ENCODE results near the gene RFTN2.
"Not testable (repeated sequence)": the region's sequence is repeated elsewhere in the genome, so short reads cannot be mapped to it uniquely, and the experiment has no call there.

Gene RFTN2

DNA sequence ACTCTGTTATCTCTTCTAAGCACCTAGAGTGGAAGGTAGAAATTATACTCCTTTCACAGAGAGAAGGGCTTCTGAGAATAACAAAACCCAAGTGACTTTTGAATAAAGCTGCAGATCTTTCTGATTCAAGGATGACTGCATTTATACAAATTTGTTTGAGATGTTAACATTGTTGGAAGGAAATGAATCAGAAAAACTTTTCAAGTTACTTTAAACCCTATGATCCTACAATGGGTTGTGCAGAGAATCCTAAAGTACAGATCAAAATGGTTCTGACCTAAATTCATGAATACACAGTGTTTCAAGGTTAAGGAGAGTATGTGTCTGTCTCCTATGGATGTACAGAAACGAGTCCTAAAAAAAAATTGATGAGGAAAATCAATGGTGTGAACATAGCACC, 1.8 kb downstream of the RFTN2 start:
- Histone ChIP-seq H3K4me3 (ENCODE audit: low read depth, low read length) (no peak overlapping the region), H3K4me1 (ENCODE audit: control insufficient read depth, insufficient read depth, low read length) (peaks cover 13% of the 10 kb centered on the region), H3K36me3 (ENCODE audit: control insufficient read depth, insufficient read depth, low read length) (no peaks in the 10 kb centered on the region), H3K9ac (ENCODE audit: low read depth, low read length) (no peak overlapping the region), H3K27me3 (ENCODE audit: control insufficient read depth, insufficient read depth, low read length) (no peaks in the 10 kb centered on the region), H3K9me3 (ENCODE audit: control insufficient read depth, insufficient read depth, low read length) (no peaks in the 10 kb centered on the region)

DNA sequence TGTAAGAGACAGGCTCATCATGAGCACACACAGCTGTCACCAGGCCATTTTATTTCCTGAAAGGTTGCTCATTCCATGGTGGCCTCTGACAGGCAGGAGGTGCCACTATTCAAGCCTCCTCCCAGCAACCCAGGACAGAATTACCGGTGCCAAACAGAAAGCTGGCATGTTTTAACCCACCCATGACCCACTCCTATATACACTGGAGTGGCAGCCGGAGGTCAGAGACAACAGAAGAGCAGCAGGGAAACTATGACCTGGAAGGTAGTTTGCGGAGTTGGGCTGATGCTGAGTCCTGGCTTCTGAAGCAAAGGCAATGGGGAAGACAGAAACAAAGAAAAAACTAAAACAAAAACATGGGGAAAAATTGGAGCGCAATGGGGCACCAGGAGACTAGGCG, 2.3 kb downstream of the RFTN2 start:
- no peaks in the 10 kb centered on the region for H3K36me3 ChIP-seq (ENCODE audit: control insufficient read depth, insufficient read depth, low read length)
- H3K4me1 ChIP-seq (ENCODE audit: control insufficient read depth, insufficient read depth, low read length) = peaks cover 13% of the 10 kb centered on the region
- H3K9ac ChIP-seq (ENCODE audit: low read depth, low read length) = no peak overlapping the region
- no peaks in the 10 kb centered on the region for H3K9me3 ChIP-seq (ENCODE audit: control insufficient read depth, insufficient read depth, low read length)
- H3K27me3 ChIP-seq (ENCODE audit: control insufficient read depth, insufficient read depth, low read length) = no peaks in the 10 kb centered on the region
- H3K4me3 ChIP-seq (ENCODE audit: low read depth, low read length) = no peak overlapping the region

DNA sequence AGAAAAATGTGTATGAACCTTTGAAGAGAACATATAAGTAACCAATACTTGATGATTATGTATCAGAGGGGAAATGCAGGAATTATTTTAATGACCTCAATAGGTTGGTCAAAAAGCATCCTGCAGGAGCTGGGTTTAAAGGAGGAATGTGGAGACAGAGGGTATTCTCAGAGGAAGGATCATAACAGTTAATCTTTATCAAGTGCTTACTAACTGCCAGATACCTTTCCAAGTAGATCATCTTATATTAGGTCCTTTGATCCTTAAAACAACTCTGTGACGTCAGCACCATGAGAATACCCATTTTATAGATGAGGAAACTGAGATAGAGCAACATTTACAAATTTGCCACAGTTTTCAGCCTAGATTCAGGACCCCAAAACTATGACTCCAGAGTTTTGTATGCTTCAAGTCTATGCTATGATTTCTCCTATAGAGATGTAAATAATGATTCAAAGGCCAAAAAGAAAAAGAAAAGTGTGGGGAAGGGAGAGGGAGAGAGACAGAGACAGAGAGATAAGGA, 3.0 kb downstream of the RFTN2 start:
- no peak overlapping the region for H3K9ac ChIP-seq (ENCODE audit: low read depth, low read length)
- H3K4me1 ChIP-seq (ENCODE audit: control insufficient read depth, insufficient read depth, low read length) = peaks cover 13% of the 10 kb centered on the region
- no peaks in the 10 kb centered on the region for H3K9me3 ChIP-seq (ENCODE audit: control insufficient read depth, insufficient read depth, low read length)
- no peaks in the 10 kb centered on the region for H3K36me3 ChIP-seq (ENCODE audit: control insufficient read depth, insufficient read depth, low read length)
- H3K4me3 ChIP-seq (ENCODE audit: low read depth, low read length) = no peak overlapping the region
- H3K27me3 ChIP-seq (ENCODE audit: control insufficient read depth, insufficient read depth, low read length) = no peaks in the 10 kb centered on the region

DNA sequence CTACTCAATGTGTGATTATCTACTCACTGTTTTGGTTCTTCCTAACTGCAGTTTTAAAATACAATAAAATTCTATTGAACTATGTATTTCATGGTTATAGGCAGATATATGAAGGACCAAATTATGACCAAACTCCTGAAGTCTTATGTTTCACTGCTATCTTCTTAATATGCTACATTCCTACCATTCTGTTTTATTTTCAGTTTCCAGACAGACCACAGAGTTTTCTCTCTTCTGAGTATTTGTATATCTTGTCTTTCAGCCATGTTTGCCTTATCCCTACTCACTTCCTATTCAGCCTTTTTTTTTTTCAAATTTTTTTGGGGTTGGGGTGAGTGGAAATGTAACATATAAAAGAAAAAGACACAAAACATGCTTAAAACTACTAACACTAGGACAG, 6.3 kb downstream of the RFTN2 start:
- peaks cover 8% of the 10 kb centered on the region for H3K4me1 ChIP-seq (ENCODE audit: control insufficient read depth, insufficient read depth, low read length)
- H3K27me3 ChIP-seq (ENCODE audit: control insufficient read depth, insufficient read depth, low read length) = no peaks in the 10 kb centered on the region
- H3K4me3 ChIP-seq (ENCODE audit: low read depth, low read length) = no peak overlapping the region
- H3K9ac ChIP-seq (ENCODE audit: low read depth, low read length) = no peak overlapping the region
- H3K36me3 ChIP-seq (ENCODE audit: control insufficient read depth, insufficient read depth, low read length) = no peaks in the 10 kb centered on the region
- no peaks in the 10 kb centered on the region for H3K9me3 ChIP-seq (ENCODE audit: control insufficient read depth, insufficient read depth, low read length)

DNA sequence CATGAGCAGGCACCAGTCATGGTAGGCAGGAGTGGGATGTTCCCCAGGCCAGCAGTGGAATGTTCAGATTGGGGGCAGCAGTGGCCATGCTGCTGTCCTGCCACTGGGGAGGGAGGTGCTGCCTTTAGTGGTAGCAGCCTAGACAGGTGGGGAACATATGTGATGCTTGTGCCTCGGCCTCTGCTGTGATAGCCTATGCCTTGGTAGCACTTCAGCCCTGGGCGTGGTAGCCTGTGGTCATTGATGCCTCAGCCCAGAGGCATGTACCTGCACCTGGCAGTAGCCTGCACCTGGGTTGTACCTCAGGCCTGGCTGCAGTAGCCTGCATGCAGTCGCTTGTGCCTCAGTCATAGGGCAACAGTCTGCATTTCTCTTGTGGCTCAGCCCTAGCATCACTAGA, 7.1 kb downstream of the RFTN2 start:
- H3K9me3 ChIP-seq (ENCODE audit: control insufficient read depth, insufficient read depth, low read length) = no peaks in the 10 kb centered on the region
- H3K4me3 ChIP-seq (ENCODE audit: low read depth, low read length) = no peak overlapping the region
- no peaks in the 10 kb centered on the region for H3K27me3 ChIP-seq (ENCODE audit: control insufficient read depth, insufficient read depth, low read length)
- no peak overlapping the region for H3K9ac ChIP-seq (ENCODE audit: low read depth, low read length)
- H3K36me3 ChIP-seq (ENCODE audit: control insufficient read depth, insufficient read depth, low read length) = no peaks in the 10 kb centered on the region
- peaks cover 4% of the 10 kb centered on the region for H3K4me1 ChIP-seq (ENCODE audit: control insufficient read depth, insufficient read depth, low read length)

DNA sequence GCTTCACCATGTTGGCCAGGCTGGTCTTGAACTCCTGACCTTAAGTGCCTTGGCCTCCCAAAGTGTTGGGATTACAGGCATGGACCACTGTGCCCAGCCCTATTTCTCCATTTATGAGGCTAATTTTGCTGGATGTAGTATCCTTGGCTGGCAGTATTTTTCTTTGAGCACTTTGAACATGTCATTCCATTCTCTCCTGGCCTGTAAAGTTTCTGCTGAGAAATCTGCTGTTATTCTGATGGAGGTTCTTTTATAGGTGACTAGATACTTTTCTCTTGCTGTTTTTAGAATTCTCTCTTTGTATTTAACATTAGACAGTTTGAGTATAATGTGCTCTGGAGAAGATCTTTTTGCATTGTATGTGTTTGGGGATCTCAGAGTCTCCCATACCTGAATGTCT, 9.1 kb downstream of the RFTN2 start:
- Histone ChIP-seq H3K27me3 (ENCODE audit: control insufficient read depth, insufficient read depth, low read length) (no peaks in the 10 kb centered on the region), H3K9me3 (ENCODE audit: control insufficient read depth, insufficient read depth, low read length) (no peaks in the 10 kb centered on the region), H3K9ac (ENCODE audit: low read depth, low read length) (no peak overlapping the region), H3K4me3 (ENCODE audit: low read depth, low read length) (no peak overlapping the region), H3K36me3 (ENCODE audit: control insufficient read depth, insufficient read depth, low read length) (no peaks in the 10 kb centered on the region), H3K4me1 (ENCODE audit: control insufficient read depth, insufficient read depth, low read length) (no peaks in the 10 kb centered on the region)

DNA sequence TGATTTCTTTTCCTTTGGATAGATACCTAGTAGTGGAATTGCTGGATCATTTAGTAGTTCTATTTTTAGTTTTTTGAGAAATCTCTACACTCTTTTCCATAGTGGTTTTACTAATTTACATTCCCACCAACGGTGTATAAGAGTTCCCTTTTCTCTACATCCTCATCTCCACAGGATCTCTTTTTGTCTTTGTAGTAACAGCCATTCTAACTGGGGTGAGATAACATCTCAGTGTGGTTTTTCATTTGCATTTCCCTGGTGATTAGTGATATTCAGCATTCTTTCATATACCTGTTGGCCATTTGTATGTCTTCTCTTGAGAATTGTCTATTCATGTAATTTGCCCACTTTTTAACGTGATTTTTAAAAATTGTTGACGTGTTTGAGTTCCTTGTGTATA, 13.8 kb downstream of the RFTN2 start:
- no peaks in the 10 kb centered on the region for H3K36me3 ChIP-seq (ENCODE audit: control insufficient read depth, insufficient read depth, low read length)
- H3K4me1 ChIP-seq (ENCODE audit: control insufficient read depth, insufficient read depth, low read length) = peaks cover 5% of the 10 kb centered on the region
- H3K9me3 ChIP-seq (ENCODE audit: control insufficient read depth, insufficient read depth, low read length) = no peaks in the 10 kb centered on the region
- no peak overlapping the region for H3K4me3 ChIP-seq (ENCODE audit: low read depth, low read length)
- H3K27me3 ChIP-seq (ENCODE audit: control insufficient read depth, insufficient read depth, low read length) = no peaks in the 10 kb centered on the region
- H3K9ac ChIP-seq (ENCODE audit: low read depth, low read length) = no peak overlapping the region

DNA sequence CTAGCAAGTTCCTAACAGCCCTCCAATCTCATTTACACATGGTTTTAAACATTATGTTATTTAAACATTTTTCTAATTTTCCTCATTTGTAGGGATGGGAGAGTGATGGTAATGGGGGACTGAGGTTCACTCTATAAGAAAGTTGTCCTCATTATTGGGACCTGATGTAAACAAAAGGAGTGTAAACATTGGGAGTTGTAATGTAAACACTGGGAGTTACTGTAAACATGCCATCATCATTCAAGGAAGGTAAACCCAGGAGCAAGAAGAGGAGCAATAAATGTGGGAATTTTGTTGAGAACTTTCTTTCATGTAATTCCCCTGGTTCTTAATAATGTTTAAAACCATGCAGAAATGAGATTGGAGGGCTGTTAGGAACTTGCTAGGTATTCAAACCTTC, 17.8 kb downstream of the RFTN2 start:
- Histone ChIP-seq H3K27me3 (ENCODE audit: control insufficient read depth, insufficient read depth, low read length) (no peaks in the 10 kb centered on the region), H3K4me3 (ENCODE audit: low read depth, low read length) (no peak overlapping the region), H3K4me1 (ENCODE audit: control insufficient read depth, insufficient read depth, low read length) (peaks cover 5% of the 10 kb centered on the region), H3K9ac (ENCODE audit: low read depth, low read length) (no peak overlapping the region), H3K9me3 (ENCODE audit: control insufficient read depth, insufficient read depth, low read length) (no peaks in the 10 kb centered on the region), H3K36me3 (ENCODE audit: control insufficient read depth, insufficient read depth, low read length) (no peaks in the 10 kb centered on the region)

DNA sequence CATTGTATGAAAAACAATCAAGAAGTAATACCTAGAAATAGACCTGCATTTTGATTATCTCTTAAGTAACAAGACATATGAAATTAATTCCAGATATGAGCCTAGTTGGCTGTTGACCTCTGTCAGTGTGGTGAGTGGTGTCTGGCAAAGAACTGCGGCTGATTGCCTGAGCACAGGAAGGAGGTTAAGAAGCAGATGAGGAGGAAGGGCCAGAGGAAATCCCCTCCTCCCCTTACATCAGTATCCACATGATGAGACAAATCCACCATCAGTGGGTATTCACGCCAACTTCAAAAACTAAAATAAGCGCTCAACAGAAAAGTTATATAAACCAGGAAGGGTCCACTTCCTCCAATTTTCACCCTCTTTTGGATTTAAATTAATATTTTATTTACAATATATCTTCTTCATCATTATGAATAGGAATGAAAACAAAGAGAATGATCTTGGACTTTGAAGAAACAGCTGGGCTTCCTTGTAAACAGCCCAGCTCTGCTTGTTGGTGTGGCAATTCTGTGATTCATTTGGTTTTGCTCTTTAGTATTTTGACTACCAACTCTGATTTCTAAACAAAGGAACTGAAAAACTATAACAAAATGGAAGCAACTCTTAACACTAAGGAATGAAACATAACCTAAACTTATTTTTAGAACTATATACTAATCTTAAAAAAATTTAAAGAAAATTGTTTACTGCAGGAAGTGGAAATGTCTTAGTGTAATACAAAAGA, 27.3 kb downstream of the RFTN2 start:
- H3K4me3 ChIP-seq (ENCODE audit: low read depth, low read length) = no peak overlapping the region
- H3K4me1 ChIP-seq (ENCODE audit: control insufficient read depth, insufficient read depth, low read length) = no peaks in the 10 kb centered on the region
- no peaks in the 10 kb centered on the region for H3K36me3 ChIP-seq (ENCODE audit: control insufficient read depth, insufficient read depth, low read length)

DNA sequence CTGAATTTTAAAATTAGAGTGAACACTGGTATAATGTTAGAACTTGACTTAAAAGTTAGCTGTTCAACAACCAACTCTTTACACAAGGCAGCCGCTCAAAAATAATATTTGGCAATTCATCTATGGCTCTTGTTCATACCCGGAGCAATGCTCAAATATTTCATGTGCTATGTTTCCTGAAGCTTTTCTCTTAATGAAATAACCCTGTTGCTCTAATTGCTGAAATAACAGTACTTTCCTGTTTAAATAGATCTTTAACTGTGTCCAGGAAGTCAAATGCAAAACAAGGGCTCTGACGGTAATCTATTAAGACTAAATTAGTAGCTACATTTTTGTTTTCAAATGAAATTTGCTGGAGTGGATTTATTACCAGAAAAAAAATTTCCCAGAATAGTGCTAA, 33.7 kb downstream of the RFTN2 start:
- Histone ChIP-seq H3K4me3 (ENCODE audit: low read depth, low read length) (no peak overlapping the region), H3K27me3 (ENCODE audit: control insufficient read depth, insufficient read depth, low read length) (no peaks in the 10 kb centered on the region), H3K9me3 (ENCODE audit: control insufficient read depth, insufficient read depth, low read length) (no peaks in the 10 kb centered on the region), H3K36me3 (ENCODE audit: control insufficient read depth, insufficient read depth, low read length) (no peaks in the 10 kb centered on the region), H3K9ac (ENCODE audit: low read depth, low read length) (no peak overlapping the region), H3K4me1 (ENCODE audit: control insufficient read depth, insufficient read depth, low read length) (peaks cover 2% of the 10 kb centered on the region)

More for the DNA sequence above, 27.3 kb downstream of the RFTN2 start:
- Histone ChIP-seq H3K9ac (ENCODE audit: low read depth, low read length) (no peak overlapping the region), H3K9me3 (ENCODE audit: control insufficient read depth, insufficient read depth, low read length) (no peaks in the 10 kb centered on the region), H3K27me3 (ENCODE audit: control insufficient read depth, insufficient read depth, low read length) (no peaks in the 10 kb centered on the region)

DNA sequence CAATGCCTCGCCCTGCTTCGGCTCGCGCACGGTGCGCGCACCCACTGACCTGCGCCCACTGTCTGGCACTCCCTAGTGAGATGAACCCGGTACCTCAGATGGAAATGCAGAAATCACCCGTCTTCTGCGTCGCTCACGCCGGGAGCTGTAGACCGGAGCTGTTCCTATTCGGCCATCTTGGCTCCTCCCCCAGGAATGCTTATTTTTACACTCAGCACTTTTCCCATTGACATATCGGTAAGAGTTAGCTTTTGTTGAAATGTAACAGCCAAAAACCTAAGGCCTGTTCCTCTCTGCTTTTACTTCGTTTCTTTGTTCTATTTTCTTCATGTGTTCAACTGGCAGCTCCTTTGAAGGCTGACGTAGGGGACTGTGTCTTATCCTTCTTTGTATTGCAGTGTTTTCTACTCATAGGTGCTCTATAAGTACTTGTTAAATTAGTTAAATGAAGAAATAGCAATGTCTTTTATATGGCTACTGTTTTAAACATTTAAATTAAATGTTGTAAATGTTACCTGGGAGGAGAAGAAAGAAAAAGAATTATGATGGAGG, 34.7 kb downstream of the RFTN2 start:
- H3K4me1 ChIP-seq (ENCODE audit: control insufficient read depth, insufficient read depth, low read length); H3K9me3 ChIP-seq (ENCODE audit: control insufficient read depth, insufficient read depth, low read length); H3K9ac ChIP-seq (ENCODE audit: low read depth, low read length); H3K36me3 ChIP-seq (ENCODE audit: control insufficient read depth, insufficient read depth, low read length); H3K27me3 ChIP-seq (ENCODE audit: control insufficient read depth, insufficient read depth, low read length): not testable (repeated sequence)
- H3K4me3 ChIP-seq (ENCODE audit: low read depth, low read length) = peak overlapping the region; percentile 2

DNA sequence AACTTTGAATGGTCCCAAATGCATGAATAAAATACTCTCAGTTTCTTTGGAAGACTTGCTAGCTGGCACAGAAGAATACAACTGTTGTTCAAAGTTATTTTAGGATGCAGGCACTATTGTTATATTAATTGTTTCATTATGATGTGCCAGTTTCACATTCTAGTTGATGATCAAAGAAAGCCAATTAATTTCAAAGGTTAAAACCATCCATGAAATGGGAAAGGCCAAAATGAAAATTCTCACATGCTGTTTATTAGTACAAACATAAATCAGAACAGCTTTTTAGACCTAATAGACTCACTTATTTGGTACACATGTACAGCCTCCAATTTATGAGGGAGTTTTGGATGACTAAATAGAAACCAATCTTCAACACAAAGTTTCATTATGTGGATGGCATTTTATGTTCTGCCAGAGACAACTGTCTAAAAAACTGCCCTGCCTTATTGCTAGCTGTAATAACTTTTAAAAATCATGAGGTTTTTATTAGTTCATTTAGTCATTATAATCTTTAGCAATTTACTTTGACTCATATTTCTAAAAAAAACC, 42.2 kb downstream of the RFTN2 start:
- no peak overlapping the region for H3K4me3 ChIP-seq (ENCODE audit: low read depth, low read length)
- H3K27me3 ChIP-seq (ENCODE audit: control insufficient read depth, insufficient read depth, low read length) = no peaks in the 10 kb centered on the region
- no peaks in the 10 kb centered on the region for H3K36me3 ChIP-seq (ENCODE audit: control insufficient read depth, insufficient read depth, low read length)
- H3K9ac ChIP-seq (ENCODE audit: low read depth, low read length) = no peak overlapping the region
- H3K9me3 ChIP-seq (ENCODE audit: control insufficient read depth, insufficient read depth, low read length) = no peaks in the 10 kb centered on the region
- H3K4me1 ChIP-seq (ENCODE audit: control insufficient read depth, insufficient read depth, low read length) = peaks cover under 1% of the 10 kb centered on the region

Measured in iPS-15b (cell line).